Tibial nerve (tissue), 3 donors: Measurements from ENCODE around the gene SAMD7.

Experiments
- CTCF ChIP-seq, 5 experiments: fragments of 200-600 bp in 3 of 5; fragments of 450-650 bp in 2 of 5; sonication (generic) in 3 of 5; IDR thresholded peaks; one replicate each; pipeline ENCODE4 v1.5.1; 2016 to 2019; ENCODE audit warnings: antibody characterized with exemption in 5 of 5, mild to moderate bottlenecking in 3 of 5, moderate library complexity in 2 of 5
- POLR2A ChIP-seq, 2 donors: fragments of 450-650 bp; IDR thresholded peaks; one replicate each; pipeline ENCODE4 v1.6.1; 2017; ENCODE audit warnings: antibody characterized with exemption in 2 of 2, mild to moderate bottlenecking in 2 of 2, moderate library complexity in 2 of 2

- no peak for TF ChIP-seq CTCF (IDR thresholded peaks at IDR 0.05)
- no peak for TF ChIP-seq POLR2A (IDR thresholded peaks at IDR 0.05)
These were observed 6.0 kb upstream of the SAMD7 start for GRCh38 chr3:169905404-169905803.
